Liver (tissue), 9 donors: ENCODE measurements around the gene B3GNT9. TPM values are rescaled to one million over a fixed set of nuclear protein-coding genes. Genes with fewer than 3 reads are reported as not detected.

ENCODE experiments used
- DNase-seq: peaks from one replicate; pipeline ENCODE4 v3.0.0-alpha.2; 2017; ENCODE audit warnings: low spot score
- H3K27ac ChIP-seq, 2 donors: one replicate each; pipeline ENCODE4 v1.7.0; 2013; ENCODE audit warnings: inconsistent platforms in 2 of 2, low read length in 2 of 2, control low read depth in 1 of 2, low read depth in 1 of 2, mild to moderate bottlenecking in 1 of 2
- H3K27me3 ChIP-seq, 4 donors: one replicate each; pipeline versions ENCODE4 v1.6.1 to v1.7.0; 2013; ENCODE audit warnings: low read length in 3 of 4, inconsistent platforms in 1 of 4, mild to moderate bottlenecking in 1 of 4, moderate library complexity in 1 of 4; ENCODE audit not compliant: control insufficient read depth in 4 of 4, insufficient read depth in 4 of 4
- H3K36me3 ChIP-seq, 4 donors: one replicate each; pipeline versions ENCODE4 v1.6.1 to v1.7.0; 2013; ENCODE audit warnings: low read length in 3 of 4, mild to moderate bottlenecking in 3 of 4, low read depth in 1 of 4, moderate library complexity in 1 of 4; ENCODE audit not compliant: control insufficient read depth in 4 of 4, insufficient read depth in 3 of 4
- H3K4me1 ChIP-seq, 4 donors: one replicate each; pipeline versions ENCODE4 v1.6.1 to v1.7.0; 2013; ENCODE audit warnings: low read length in 3 of 4, mild to moderate bottlenecking in 3 of 4, moderate library complexity in 1 of 4; ENCODE audit not compliant: control insufficient read depth in 4 of 4, insufficient read depth in 4 of 4
- H3K4me3 ChIP-seq, 3 donors: one replicate each; pipeline versions ENCODE4 v1.6.1 to v1.7.0; 2013; ENCODE audit warnings: low read length in 3 of 3, control low read depth in 1 of 3, low read depth in 1 of 3, mild to moderate bottlenecking in 1 of 3
- H3K9ac ChIP-seq, 2 donors: one replicate each; pipeline ENCODE4 v1.7.0; 2013; ENCODE audit warnings: low read length in 2 of 2, mild to moderate bottlenecking in 2 of 2, moderate library complexity in 2 of 2, control low read depth in 1 of 2, low read depth in 1 of 2
- H3K9me3 ChIP-seq, 4 donors: one replicate each; pipeline versions ENCODE4 v1.6.1 to v1.7.0; 2013; ENCODE audit warnings: low read length in 3 of 4; ENCODE audit not compliant: control insufficient read depth in 4 of 4
- CTCF ChIP-seq: fragments of 150-350 bp; IDR thresholded peaks from 2 replicates; pipeline ENCODE4 v1.5.1; 2017; ENCODE audit warnings: improper control_type of control experiment, low read depth, low read length; ENCODE audit not compliant: missing input control
- EGR1 ChIP-seq, 2 donors: IDR thresholded peaks; 2 replicates each; pipeline ENCODE4 v1.6.1; 2016 to 2018; ENCODE audit warnings: antibody characterized with exemption in 2 of 2, low read depth in 2 of 2
- FOXA1 ChIP-seq: IDR thresholded peaks from 2 replicates; pipeline ENCODE4 v1.6.1; 2016; ENCODE audit warnings: antibody characterized with exemption
- FOXA2 ChIP-seq: IDR thresholded peaks from 2 replicates; pipeline ENCODE4 v1.6.1; 2016; ENCODE audit warnings: antibody characterized with exemption
- GABPA ChIP-seq, 2 donors: IDR thresholded peaks in 1 of 2; conservative IDR thresholded peaks in 1 of 2; 2 replicates each; pipeline ENCODE4 v1.6.1; 2016; ENCODE audit warnings: antibody characterized with exemption in 2 of 2, mild to moderate bottlenecking in 1 of 2, moderate library complexity in 1 of 2
- HNF4A ChIP-seq, 2 donors: conservative IDR thresholded peaks; 2 replicates each; pipeline ENCODE4 v1.6.1; 2016; ENCODE audit warnings: antibody characterized with exemption in 2 of 2, mild to moderate bottlenecking in 2 of 2
- HNF4G ChIP-seq: IDR thresholded peaks from 2 replicates; pipeline ENCODE4 v1.6.1; 2016; ENCODE audit warnings: antibody characterized with exemption
- JUND ChIP-seq, 2 donors: IDR thresholded peaks; 2 replicates each; pipeline ENCODE4 v1.6.1; 2016; ENCODE audit warnings: antibody characterized with exemption in 2 of 2
- NR2F2 ChIP-seq: IDR thresholded peaks from 2 replicates; pipeline ENCODE4 v1.6.1; 2016; ENCODE audit warnings: antibody characterized with exemption
- RAD21 ChIP-seq, 2 donors: IDR thresholded peaks; 2 replicates each; pipeline ENCODE4 v1.6.1; 2016; ENCODE audit warnings: antibody characterized with exemption in 2 of 2, mild to moderate bottlenecking in 2 of 2
- RXRA ChIP-seq, 2 donors: IDR thresholded peaks; 2 replicates each; pipeline ENCODE4 v1.6.1; 2017 to 2018; ENCODE audit warnings: antibody characterized with exemption in 2 of 2, mild to moderate bottlenecking in 1 of 2
- SP1 ChIP-seq: IDR thresholded peaks from 2 replicates; pipeline ENCODE4 v1.6.1; 2018; ENCODE audit warnings: antibody characterized with exemption, mild to moderate bottlenecking
- TAF1 ChIP-seq: conservative IDR thresholded peaks from 2 replicates; pipeline ENCODE4 v1.6.1; 2016; ENCODE audit warnings: antibody characterized with exemption, mild to moderate bottlenecking
- YY1 ChIP-seq: IDR thresholded peaks from 2 replicates; pipeline ENCODE4 v1.6.1; 2016; ENCODE audit warnings: antibody characterized with exemption, mild to moderate bottlenecking
- WGBS: extraction: QIAGEN DNeasy Blood & Tissue Kit; methylation state at CpG from one replicate; pipeline ENCODE4 v1.1.7; 2013; 5-methylcytosine and 5-hydroxymethylcytosine counted together
- polyA plus RNA-seq, 2 donors: library from polyadenylated mRNA; stranded (reverse) in 1 of 2; unstranded in 1 of 2; fragments of 200-250 nt in 1 of 2; fragments of >200 nt in 1 of 2; fragmentation: Nextera tagmentation in 1 of 2; extraction: Ambion mirVana in 1 of 2; gene quantifications; one replicate each; pipeline versions ENCODE4 v1.2.1 to v1.2.3, GENCODE V29; 2013 to 2015
- total RNA-seq, 2 donors: library from RNA; depleted of rRNA; stranded (reverse); fragments of >200 nt; gene quantifications; one replicate each; pipeline ENCODE4 v1.2.3, GENCODE V29; 2014
- TF ChIP-seq, protein P1 (sequence below): IDR thresholded peaks from 2 replicates; pipeline ENCODE4 v1.6.1; 2016; ENCODE audit warnings: antibody characterized with exemption, mild to moderate bottlenecking
- TF ChIP-seq, protein P2 (sequence below): IDR thresholded peaks from 2 replicates; pipeline ENCODE4 v1.6.1; 2016; ENCODE audit warnings: antibody characterized with exemption
- TF ChIP-seq, protein P3 (sequence below): IDR thresholded peaks from 2 replicates; pipeline ENCODE4 v1.6.1; 2016; ENCODE audit warnings: antibody characterized with exemption
- TF ChIP-seq, protein P4 (sequence below): IDR thresholded peaks from 2 replicates; pipeline ENCODE4 v1.6.1; 2016; ENCODE audit warnings: antibody characterized with exemption
- donor health status: healthy.
- donor health status: healthy.
- donor health status: healthy.
- donor health status: healthy.
- donor health status: healthy.

The B3GNT9 gene
- total and polyA plus RNA-seq, 4 donors = 0.43 to 2.3 (median 1.4) TPM

DNA sequence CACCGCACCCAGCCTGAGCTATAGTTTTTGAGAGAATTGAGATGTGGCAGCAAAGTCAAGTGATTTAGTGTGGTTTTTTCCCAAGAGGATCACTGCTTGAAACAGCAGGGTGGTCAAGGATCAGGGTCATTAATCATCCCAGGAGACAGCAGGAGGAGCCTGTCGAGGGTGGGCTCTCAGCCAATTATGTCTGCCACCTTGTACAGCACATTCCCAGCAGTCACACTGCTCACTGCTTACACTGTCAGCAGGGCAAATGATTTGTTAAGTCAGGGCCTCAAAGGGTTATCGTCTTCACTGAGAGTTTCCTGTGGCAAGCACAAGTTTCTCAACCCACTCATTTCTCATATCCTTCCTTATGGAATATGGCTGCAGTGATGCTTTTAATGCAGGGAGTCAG is 13.2 kb downstream of the B3GNT9 start:
- Histone ChIP-seq H3K4me3 (no peak overlapping the region), H3K36me3 (peaks cover 27 to 89% (median 73%) of the 10 kb centered on the region in 4 donors), H3K27ac (no peak overlapping the region), H3K27me3 (no peaks in the 10 kb centered on the region), H3K9ac (no peak overlapping the region), H3K4me1 (no peaks in the 10 kb centered on the region), H3K9me3 (no peaks in the 10 kb centered on the region)
- WGBS = 64% methylated on average over 3 of the region's 3 CpGs
- TF ChIP-seq, protein P1, sequence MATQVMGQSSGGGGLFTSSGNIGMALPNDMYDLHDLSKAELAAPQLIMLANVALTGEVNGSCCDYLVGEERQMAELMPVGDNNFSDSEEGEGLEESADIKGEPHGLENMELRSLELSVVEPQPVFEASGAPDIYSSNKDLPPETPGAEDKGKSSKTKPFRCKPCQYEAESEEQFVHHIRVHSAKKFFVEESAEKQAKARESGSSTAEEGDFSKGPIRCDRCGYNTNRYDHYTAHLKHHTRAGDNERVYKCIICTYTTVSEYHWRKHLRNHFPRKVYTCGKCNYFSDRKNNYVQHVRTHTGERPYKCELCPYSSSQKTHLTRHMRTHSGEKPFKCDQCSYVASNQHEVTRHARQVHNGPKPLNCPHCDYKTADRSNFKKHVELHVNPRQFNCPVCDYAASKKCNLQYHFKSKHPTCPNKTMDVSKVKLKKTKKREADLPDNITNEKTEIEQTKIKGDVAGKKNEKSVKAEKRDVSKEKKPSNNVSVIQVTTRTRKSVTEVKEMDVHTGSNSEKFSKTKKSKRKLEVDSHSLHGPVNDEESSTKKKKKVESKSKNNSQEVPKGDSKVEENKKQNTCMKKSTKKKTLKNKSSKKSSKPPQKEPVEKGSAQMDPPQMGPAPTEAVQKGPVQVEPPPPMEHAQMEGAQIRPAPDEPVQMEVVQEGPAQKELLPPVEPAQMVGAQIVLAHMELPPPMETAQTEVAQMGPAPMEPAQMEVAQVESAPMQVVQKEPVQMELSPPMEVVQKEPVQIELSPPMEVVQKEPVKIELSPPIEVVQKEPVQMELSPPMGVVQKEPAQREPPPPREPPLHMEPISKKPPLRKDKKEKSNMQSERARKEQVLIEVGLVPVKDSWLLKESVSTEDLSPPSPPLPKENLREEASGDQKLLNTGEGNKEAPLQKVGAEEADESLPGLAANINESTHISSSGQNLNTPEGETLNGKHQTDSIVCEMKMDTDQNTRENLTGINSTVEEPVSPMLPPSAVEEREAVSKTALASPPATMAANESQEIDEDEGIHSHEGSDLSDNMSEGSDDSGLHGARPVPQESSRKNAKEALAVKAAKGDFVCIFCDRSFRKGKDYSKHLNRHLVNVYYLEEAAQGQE = no peak
- TF ChIP-seq, protein P2, sequence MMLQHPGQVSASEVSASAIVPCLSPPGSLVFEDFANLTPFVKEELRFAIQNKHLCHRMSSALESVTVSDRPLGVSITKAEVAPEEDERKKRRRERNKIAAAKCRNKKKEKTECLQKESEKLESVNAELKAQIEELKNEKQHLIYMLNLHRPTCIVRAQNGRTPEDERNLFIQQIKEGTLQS = no peak
- TF ChIP-seq, protein P3, sequence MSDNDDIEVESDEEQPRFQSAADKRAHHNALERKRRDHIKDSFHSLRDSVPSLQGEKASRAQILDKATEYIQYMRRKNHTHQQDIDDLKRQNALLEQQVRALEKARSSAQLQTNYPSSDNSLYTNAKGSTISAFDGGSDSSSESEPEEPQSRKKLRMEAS = no peak
- TF ChIP-seq SP1 (no peak), FOXA1 (no peak), HNF4A (conservative IDR thresholded peaks at IDR 0.05) (no peak), CTCF (no peak), FOXA2 (no peak), GABPA (IDR thresholded peaks at IDR 0.05 in 1 of 2, conservative IDR thresholded peaks at IDR 0.05 in 1 of 2) (no peak), JUND (IDR thresholded peaks at IDR 0.05) (no peak), YY1 (no peak), NR2F2 (no peak), RAD21 (IDR thresholded peaks at IDR 0.05) (no peak), TAF1 (no peak), EGR1 (IDR thresholded peaks at IDR 0.05; ENCODE audit: low read depth in 2 of 2) (no peak), HNF4G (no peak)
- TF ChIP-seq, protein P4, sequence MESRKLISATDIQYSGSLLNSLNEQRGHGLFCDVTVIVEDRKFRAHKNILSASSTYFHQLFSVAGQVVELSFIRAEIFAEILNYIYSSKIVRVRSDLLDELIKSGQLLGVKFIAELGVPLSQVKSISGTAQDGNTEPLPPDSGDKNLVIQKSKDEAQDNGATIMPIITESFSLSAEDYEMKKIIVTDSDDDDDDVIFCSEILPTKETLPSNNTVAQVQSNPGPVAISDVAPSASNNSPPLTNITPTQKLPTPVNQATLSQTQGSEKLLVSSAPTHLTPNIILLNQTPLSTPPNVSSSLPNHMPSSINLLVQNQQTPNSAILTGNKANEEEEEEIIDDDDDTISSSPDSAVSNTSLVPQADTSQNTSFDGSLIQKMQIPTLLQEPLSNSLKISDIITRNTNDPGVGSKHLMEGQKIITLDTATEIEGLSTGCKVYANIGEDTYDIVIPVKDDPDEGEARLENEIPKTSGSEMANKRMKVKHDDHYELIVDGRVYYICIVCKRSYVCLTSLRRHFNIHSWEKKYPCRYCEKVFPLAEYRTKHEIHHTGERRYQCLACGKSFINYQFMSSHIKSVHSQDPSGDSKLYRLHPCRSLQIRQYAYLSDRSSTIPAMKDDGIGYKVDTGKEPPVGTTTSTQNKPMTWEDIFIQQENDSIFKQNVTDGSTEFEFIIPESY = no peak
- DNase-seq = no peak

DNA sequence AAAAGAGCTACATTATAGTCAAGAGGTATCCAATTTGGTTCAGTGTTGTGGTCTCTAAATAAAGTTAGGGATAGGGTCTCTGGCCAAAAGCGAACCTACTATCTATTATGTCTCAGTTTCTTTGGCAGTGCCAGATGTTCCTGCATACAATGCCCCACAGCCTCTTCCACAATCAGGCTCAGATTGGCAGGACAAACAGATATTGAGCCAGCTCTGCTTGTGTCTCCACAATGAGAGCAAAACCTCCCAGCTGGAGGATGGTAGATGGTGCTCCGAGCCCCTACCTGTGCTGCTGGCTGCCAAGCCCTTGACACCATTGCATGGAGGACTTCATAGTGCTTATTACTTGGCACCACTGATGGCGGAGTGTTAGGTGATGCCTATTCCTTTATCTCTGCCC is 21.4 kb downstream of the B3GNT9 start:
- H3K36me3 ChIP-seq = peaks cover 21 to 67% (median 57%) of the 10 kb centered on the region in 4 donors

More for the DNA sequence above, 21.4 kb downstream of the B3GNT9 start:
- H3K9ac ChIP-seq = no peak overlapping the region
- no peak overlapping the region for H3K27ac ChIP-seq
- TF ChIP-seq, protein P3 = no peak
- TF ChIP-seq HNF4A (conservative IDR thresholded peaks at IDR 0.05) (no peak), RXRA (IDR thresholded peaks at IDR 0.05) (no peak), FOXA2 (no peak), EGR1 (IDR thresholded peaks at IDR 0.05; ENCODE audit: low read depth in 2 of 2) (no peak), JUND (IDR thresholded peaks at IDR 0.05) (no peak), YY1 (no peak), SP1 (no peak), FOXA1 (no peak)
- TF ChIP-seq, protein P2 = no peak
- TF ChIP-seq, protein P4 = no peak
- no peaks in the 10 kb centered on the region for H3K9me3 ChIP-seq
- DNase-seq = no peak
- no peak overlapping the region for H3K4me3 ChIP-seq
- H3K4me1 ChIP-seq = no peaks in the 10 kb centered on the region
- 99% methylated on average over 3 of the region's 3 CpGs for WGBS
- no peaks in the 10 kb centered on the region for H3K27me3 ChIP-seq
